OCI-LY3 (cell line): ENCODE data around the gene RELCH.

Experiments
- CTCF ChIP-seq: fragments of 200-600, 300-600 bp; sonication (generic); IDR thresholded peaks from 2 replicates; pipeline ENCODE4 v1.5.1; 2014; ENCODE audit warnings: antibody characterized with exemption, low read length, low read depth
- EZH2phosphoT487 ChIP-seq: fragments of 200-600 bp; shearing (Covaris generic); IDR thresholded peaks from 2 replicates; pipeline ENCODE4 v1.6.1; 2018; ENCODE audit warnings: antibody characterized with exemption, mixed run types, low read depth

- TF ChIP-seq CTCF (no peak), EZH2phosphoT487 (no peak)
These were observed 161.4 kb downstream of the RELCH start for GRCh38 chr18:62348474-62348873.
